DND-41 (cell line): ENCODE data around the gene BRD3.

Experiments used
- ATAC-seq: fragments of 200-7000 bp; cut with Tn5 transposase; 3 replicates; pipeline ENCODE4 v1.9.1; 2021; ENCODE audit warnings: low read depth; ENCODE audit not compliant: insufficient read depth
- DNase-seq: peaks from one replicate; pipeline ENCODE4 v3.0.0-alpha.2; 2020
- H2AFZ ChIP-seq: 2 replicates; pipeline ENCODE4 v1.6.0; 2012; ENCODE audit warnings: low read depth, low read length
- H3K27ac ChIP-seq: 2 replicates; pipeline ENCODE4 v1.5.1; 2012; ENCODE audit warnings: low read length, inconsistent platforms
- H3K27me3 ChIP-seq: fragments of 200-600 bp; sonication (generic); 2 replicates; pipeline ENCODE4 v1.6.0; 2012; ENCODE audit warnings: low read length, mild to moderate bottlenecking, inconsistent platforms; ENCODE audit not compliant: insufficient read depth, poor library complexity
- H3K36me3 ChIP-seq: 2 replicates; pipeline ENCODE4 v1.5.1; 2012; ENCODE audit warnings: low read length, inconsistent platforms; ENCODE audit not compliant: insufficient read depth
- H3K4me1 ChIP-seq: 2 replicates; pipeline ENCODE4 v1.5.1; 2012; ENCODE audit warnings: mild to moderate bottlenecking, low read length; ENCODE audit not compliant: insufficient read depth
- H3K4me2 ChIP-seq: 2 replicates; pipeline ENCODE4 v1.6.0; 2012; ENCODE audit warnings: mild to moderate bottlenecking, moderate library complexity, low read length, inconsistent platforms; ENCODE audit not compliant: insufficient read depth
- H3K4me3 ChIP-seq, 2 experiments: fragments of 200-600 bp in 1 of 2; shearing (Covaris generic) in 1 of 2; 2 replicates each; pipeline ENCODE4 v1.5.1; 2012 to 2016; ENCODE audit warnings: inconsistent platforms in 2 of 2, low read length in 2 of 2, mild to moderate bottlenecking in 2 of 2, low read depth in 1 of 2, moderate library complexity in 1 of 2
- H3K79me2 ChIP-seq: 2 replicates; pipeline ENCODE4 v1.6.0; 2012; ENCODE audit warnings: low read length, inconsistent platforms; ENCODE audit not compliant: insufficient read depth
- H3K9ac ChIP-seq: 2 replicates; pipeline ENCODE4 v1.6.0; 2012; ENCODE audit warnings: low read depth, mild to moderate bottlenecking, inconsistent platforms, low read length, moderate library complexity
- H3K9me3 ChIP-seq: 2 replicates; pipeline ENCODE4 v1.5.1; 2012; ENCODE audit warnings: low read length, moderate library complexity, mild to moderate bottlenecking, inconsistent platforms; ENCODE audit not compliant: insufficient read depth, severe bottlenecking
- H4K20me1 ChIP-seq: 2 replicates; pipeline ENCODE4 v1.6.0; 2012; ENCODE audit warnings: low read length; ENCODE audit not compliant: insufficient read depth
- EZH2 ChIP-seq: IDR thresholded peaks from 3 replicates; pipeline ENCODE4 v1.6.1; 2012; ENCODE audit warnings: borderline replicate concordance, low read depth, mild to moderate bottlenecking, moderate library complexity, low read length, inconsistent platforms; ENCODE audit not compliant: severe bottlenecking
- TF ChIP-seq, protein P1 (sequence below): IDR thresholded peaks from 2 replicates; pipeline ENCODE4 v1.5.1; 2012; ENCODE audit warnings: borderline replicate concordance, low read length, moderate library complexity, mild to moderate bottlenecking; ENCODE audit not compliant: poor library complexity, severe bottlenecking; ENCODE audit errors: extremely low read depth

BRD3 gene

DNA sequence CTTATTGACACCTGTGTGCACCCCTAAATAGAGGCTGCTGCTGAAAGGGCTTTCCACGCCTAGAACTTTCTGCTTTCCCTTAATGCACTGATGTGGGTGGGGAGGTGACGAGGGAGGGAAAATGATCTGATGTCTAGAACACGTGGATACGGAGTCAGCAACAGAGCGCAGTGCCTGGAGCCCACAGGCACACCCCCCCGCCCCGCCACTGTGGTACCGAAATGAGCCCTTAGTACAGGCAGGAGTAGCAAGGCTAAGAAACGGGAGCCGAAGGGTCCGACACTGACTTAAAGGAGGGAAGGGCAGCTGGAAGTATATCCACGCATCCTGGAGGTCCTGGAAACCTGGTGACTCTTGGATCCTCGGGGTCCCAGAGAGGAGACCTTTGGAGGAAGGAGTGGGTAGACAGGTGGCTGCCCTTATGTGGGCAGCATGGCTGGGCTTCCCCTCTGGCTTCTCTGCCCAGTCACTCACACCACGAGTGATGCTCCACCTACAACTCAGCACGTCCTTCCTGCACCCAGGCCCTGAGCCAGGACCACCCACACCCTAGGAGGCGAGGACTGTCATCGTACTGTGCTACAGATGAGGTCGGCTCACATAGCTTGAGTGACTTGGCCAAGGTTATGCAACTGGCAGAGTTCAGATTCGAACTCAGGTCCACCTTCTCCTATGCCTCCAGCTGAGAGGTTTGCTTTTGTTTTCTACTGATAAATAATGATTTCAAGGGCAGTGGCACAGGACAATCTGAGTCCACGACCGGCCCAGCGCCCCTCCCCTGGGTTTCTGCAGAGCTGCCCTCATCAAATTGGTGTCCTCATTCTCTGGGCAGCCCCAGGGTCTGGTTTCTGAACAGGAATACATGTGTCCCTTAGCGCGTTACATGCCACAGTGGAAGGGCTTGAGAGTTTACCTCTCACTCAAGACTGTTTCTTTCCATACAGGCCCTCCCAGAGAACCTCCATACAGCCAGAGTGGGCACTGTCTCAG lies 71.0 kb downstream of the BRD3 start:
- no peaks in the 10 kb centered on the region for H3K79me2 ChIP-seq
- TF ChIP-seq, protein P1, sequence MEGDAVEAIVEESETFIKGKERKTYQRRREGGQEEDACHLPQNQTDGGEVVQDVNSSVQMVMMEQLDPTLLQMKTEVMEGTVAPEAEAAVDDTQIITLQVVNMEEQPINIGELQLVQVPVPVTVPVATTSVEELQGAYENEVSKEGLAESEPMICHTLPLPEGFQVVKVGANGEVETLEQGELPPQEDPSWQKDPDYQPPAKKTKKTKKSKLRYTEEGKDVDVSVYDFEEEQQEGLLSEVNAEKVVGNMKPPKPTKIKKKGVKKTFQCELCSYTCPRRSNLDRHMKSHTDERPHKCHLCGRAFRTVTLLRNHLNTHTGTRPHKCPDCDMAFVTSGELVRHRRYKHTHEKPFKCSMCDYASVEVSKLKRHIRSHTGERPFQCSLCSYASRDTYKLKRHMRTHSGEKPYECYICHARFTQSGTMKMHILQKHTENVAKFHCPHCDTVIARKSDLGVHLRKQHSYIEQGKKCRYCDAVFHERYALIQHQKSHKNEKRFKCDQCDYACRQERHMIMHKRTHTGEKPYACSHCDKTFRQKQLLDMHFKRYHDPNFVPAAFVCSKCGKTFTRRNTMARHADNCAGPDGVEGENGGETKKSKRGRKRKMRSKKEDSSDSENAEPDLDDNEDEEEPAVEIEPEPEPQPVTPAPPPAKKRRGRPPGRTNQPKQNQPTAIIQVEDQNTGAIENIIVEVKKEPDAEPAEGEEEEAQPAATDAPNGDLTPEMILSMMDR: no peak
- no peak for TF ChIP-seq EZH2
- no peak overlapping the region for H3K4me2 ChIP-seq
- no peaks in the 10 kb centered on the region for H4K20me1 ChIP-seq
- H3K27me3 ChIP-seq: no peaks in the 10 kb centered on the region
- H3K9ac ChIP-seq: no peak overlapping the region
- no peaks in the 10 kb centered on the region for H3K36me3 ChIP-seq
- DNase-seq: no peak
- ATAC-seq: no peak
- no peak overlapping the region for H3K4me3 ChIP-seq
- H3K27ac ChIP-seq: no peak overlapping the region
- no peaks in the 10 kb centered on the region for H3K9me3 ChIP-seq
- no peaks in the 10 kb centered on the region for H3K4me1 ChIP-seq
- H2AFZ ChIP-seq: no peak overlapping the region

DNA sequence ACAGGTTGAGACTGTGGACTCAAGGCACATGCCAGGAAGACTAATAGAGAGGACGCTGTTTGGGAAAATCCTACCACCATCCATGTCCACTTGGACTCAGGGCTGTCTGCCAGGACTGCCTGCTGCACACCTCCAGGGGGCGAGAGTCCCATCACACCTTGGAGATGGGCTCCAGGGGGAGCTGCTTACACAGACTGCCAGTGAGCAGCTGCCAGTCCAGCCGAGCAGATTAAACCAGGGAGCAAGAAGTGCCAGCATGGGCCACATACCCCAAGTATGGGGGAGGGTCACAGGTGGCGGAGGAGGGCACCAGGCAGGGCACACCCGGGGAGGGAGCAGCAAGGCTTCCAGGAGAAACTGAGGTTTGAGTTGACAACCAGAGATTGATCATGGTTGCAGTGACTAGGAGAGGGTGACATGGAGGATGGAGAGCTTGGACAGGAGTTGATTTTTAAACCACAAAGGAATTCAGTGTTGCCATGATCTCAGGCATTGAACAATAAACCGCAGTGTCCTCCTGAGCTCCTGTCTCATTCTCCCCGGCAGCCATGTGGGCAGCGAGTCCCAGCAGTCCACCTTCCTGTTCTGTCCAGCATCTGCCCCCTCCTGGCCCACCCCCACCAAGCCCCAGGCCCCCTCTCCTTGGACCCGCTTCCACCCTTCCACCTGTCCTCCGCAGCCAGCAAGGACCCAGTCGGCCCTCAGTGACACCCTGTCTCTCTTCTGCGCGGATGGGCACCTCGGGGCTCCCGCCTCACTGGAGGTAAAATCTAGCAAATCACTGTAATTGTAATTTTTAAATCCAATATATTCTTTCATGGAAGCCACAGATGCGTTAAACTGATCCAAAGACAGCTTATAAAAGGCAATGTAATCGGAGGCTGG lies 72.6 kb downstream of the BRD3 start:
- H3K9me3 ChIP-seq: no peaks in the 10 kb centered on the region
- TF ChIP-seq, protein P1: peak; percentile 38
- no peak for TF ChIP-seq EZH2
- H3K27ac ChIP-seq: no peak overlapping the region
- no peaks in the 10 kb centered on the region for H3K36me3 ChIP-seq
- H3K9ac ChIP-seq: no peak overlapping the region
- H2AFZ ChIP-seq: no peak overlapping the region
- no peaks in the 10 kb centered on the region for H3K4me1 ChIP-seq
- H3K27me3 ChIP-seq: no peaks in the 10 kb centered on the region
- H3K79me2 ChIP-seq: no peaks in the 10 kb centered on the region
- H3K4me3 ChIP-seq: no peak overlapping the region
- no peaks in the 10 kb centered on the region for H4K20me1 ChIP-seq
- ATAC-seq (no peak), DNase-seq (peak; percentile 16)
- no peak overlapping the region for H3K4me2 ChIP-seq

DNA sequence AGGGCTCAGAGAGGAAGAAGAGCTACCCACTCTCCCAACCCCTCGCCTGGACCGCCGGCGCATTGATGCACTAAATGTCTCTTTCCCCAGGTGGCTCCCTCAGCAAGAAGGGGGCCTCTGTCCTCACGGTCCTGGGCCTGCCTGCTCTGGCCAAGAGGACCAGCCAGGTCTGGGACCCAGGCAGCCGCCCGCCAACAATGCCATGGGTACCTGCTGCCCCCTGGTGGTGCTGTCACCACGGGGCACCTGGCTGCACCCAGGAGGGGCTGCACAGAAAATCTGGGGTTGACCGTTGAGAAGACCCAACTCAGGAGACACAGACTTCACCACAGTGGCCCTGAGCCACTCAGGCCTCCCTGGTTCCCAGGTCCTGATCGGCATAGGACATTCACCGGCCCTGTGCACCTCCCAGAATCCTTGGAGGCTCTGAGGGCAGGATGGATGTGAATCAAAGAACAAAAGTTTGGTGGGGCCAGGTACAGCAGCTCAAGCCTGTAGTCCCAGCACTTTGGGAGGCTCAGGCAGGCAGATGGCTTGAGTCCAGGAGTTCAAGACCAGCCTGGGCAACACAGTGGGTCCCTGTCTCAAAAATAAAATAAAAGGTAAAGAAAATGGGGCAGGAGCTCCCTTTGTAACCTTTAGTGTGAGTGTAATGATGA lies 73.3 kb downstream of the BRD3 start:
- Histone ChIP-seq H2AFZ (no peak overlapping the region), H3K36me3 (no peaks in the 10 kb centered on the region), H3K9me3 (no peaks in the 10 kb centered on the region), H3K9ac (no peak overlapping the region), H3K27me3 (no peaks in the 10 kb centered on the region), H3K27ac (no peak overlapping the region), H3K79me2 (no peaks in the 10 kb centered on the region), H3K4me3 (no peak overlapping the region), H3K4me1 (no peaks in the 10 kb centered on the region), H4K20me1 (no peaks in the 10 kb centered on the region), H3K4me2 (no peak overlapping the region)
- DNase-seq (peak; percentile 46), ATAC-seq (peak; percentile 70)
- TF ChIP-seq EZH2: no peak
- TF ChIP-seq, protein P1: peak; percentile 88
